Cardiac septum (tissue), 1 donor: ENCODE results near the gene WIZ. TPM values are rescaled to one million over a fixed set of nuclear protein-coding genes. Genes with fewer than 3 reads are reported as not detected.

ENCODE experiments used
- DNase-seq: peaks from one replicate; pipeline ENCODE4 v3.0.0-alpha.2; 2020; ENCODE audit warnings: low spot score
- intact Hi-C: fragments of 100-400 bp; cut with DNase I; formaldehyde crosslinking; loops from one replicate; pipeline ENCODE4 v1.14.0; 2022
- total RNA-seq: library from RNA; stranded (reverse); fragmentation: NEBNext Ultra II Directional; extraction: Animal tissue kit (Norgen Biotek cat#: 25700); gene quantifications from one replicate; pipeline ENCODE4 v1.2.1, GENCODE V29; 2021
- donor health status: DM: no; HTN: no; CAD: no.

Gene WIZ
- total RNA-seq, 1 donor from 2014 or later: 21.6 TPM

DNA sequence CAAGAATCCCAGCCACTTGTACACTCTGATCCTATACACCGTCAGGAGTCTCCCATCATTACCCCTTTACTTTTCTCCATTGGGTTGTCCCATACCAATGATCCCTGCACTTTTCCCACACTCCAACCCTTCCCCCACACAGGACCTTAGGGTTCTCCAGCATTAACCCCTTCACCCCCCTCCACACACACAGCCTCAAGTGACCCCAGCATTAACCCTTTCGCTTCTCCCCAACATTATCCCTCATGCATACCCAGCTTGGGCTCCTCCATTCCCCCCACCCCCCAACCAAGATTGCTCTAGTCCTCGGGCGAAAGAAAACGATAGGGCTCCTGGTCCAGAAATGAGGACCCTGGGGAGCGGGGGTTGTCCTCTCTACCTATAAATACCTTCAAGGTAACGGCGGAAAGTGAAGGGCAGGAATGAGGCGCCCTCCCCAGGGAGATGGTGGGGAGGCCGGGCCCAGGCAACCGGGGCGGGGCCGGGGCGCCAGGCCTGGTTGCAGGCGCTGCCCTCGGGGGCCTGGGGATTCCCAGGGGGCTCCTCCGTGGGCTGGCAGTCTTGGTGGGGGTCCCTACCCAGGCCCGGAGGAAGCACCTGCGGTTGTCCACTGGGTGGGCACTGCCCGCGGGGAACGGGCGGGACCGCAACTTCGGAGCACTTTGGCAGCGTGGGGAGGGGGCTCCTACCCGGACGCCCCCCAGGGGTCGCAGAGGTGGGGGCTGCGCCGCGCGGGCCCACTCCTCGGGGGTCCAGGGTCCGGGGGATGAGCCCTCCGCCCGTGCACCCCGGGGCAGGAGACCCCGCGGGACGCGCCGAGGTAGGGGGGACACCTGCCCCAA is 757 bp downstream of the WIZ start:
- DNase-seq: no peak
- intact Hi-C loops: loop anchor here (2.0 kb wide), 1 partner anchor 16 kb away; no protein-coding TSS in a partner anchor

DNA sequence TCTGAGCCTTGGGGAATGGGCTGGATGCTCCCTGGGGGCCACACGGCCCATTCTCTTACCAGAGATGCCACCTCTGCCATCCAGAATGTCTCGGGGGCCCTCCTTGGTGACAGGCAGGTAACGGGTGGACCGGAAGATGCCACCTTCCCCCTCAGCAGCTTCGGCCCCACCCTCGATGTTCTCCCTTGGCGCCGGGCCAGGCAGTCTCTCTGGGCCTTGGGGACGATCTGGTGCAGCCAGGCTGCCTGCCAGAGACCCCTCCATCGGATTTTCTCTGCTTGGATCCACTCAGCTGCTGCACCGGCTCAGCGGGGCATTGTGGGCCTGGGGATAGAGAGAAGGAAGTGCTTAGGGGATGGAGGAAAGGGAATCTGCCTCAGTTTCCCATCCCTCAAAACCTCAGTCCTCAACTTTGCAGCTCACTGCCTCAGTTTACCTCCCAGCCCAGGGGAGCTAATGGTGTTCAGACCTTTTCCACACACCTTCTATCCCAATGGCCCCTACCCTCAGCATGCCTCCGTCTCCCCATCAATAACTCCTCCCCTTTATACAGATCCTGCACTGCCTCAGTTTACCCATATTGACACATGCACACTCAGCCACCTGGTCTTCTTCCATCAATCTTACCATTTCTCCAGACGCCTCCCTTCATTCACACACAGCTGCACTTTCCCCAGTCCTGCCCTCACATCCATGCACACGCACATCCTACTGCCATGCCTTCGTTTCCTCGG is 1.5 kb downstream of the WIZ start:
- intact Hi-C loops: loop anchor here (2.0 kb wide), 1 partner anchor 15 kb away; no protein-coding TSS in a partner anchor

DNA sequence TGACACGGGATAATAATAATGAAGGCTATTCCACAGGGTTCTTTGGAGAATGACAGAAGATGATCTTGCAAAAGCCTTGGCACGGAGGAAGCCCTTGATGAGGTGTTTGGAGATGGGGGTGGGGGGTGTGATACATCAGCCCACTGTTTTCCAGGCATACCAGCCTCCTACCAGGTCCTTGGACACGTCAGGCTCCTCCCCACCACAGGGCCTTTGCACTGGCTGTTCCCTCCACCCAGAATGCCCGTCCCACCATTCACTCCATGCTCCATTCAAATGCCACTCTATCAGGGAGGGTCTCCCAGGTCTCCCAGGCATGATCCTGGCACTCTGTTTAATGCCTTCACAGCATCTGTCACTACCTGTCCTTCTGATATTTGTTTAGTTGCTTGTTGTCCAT is 2.7 kb downstream of the WIZ start:
- DNase-seq: no peak
- intact Hi-C loops: no loop called here

More for the DNA sequence above, 1.5 kb downstream of the WIZ start:
- no peak for DNase-seq

DNA sequence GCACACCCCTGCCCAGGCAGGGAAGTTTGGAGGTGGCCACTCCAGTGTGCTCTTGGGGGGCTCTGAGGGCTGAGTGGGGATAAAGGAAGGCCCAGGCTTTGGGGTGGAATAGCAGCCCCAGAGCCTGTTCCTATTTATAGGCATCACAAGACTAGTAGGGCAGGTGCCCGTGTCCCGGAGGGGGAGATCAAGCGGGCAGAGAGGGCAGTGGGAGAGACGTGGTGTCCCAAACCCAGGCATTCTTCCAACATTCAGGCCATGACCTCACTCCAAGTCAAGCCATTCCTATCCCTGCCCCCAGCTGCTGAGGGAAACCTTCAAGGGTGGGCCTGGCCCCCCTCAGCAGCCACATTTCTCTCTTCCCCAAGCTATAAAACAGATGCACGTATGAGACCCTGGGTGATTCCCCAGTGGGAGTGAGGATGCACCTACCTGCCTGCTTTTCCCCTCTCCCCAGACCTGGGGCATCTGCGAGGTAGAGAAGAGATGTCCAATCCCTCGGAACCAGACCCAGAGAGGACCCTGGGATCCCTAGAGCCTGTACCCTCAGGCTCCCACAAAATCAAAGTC is 3.9 kb downstream of the WIZ start:
- no peak for DNase-seq
- intact Hi-C loops: no loop called here

DNA sequence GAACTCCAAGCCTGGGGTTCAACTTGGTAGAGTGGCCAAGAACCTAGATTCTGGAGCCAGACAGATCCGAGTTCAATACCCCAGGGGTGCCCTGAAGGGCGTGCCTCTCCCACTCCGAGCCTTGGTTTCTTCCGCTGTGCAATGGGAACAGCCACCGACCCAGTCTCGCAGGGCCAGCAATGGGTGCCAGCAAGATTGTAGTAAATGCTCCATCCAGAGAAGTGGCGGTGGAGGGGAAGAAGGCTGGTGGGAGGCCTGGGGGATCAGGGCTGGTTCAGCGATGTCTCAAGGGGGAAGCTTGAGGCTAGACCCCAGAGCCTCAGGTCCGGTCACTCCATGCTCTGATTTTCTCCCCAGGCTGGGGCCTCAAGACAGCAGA is 4.5 kb downstream of the WIZ start:
- intact Hi-C loops: no loop called here

DNA sequence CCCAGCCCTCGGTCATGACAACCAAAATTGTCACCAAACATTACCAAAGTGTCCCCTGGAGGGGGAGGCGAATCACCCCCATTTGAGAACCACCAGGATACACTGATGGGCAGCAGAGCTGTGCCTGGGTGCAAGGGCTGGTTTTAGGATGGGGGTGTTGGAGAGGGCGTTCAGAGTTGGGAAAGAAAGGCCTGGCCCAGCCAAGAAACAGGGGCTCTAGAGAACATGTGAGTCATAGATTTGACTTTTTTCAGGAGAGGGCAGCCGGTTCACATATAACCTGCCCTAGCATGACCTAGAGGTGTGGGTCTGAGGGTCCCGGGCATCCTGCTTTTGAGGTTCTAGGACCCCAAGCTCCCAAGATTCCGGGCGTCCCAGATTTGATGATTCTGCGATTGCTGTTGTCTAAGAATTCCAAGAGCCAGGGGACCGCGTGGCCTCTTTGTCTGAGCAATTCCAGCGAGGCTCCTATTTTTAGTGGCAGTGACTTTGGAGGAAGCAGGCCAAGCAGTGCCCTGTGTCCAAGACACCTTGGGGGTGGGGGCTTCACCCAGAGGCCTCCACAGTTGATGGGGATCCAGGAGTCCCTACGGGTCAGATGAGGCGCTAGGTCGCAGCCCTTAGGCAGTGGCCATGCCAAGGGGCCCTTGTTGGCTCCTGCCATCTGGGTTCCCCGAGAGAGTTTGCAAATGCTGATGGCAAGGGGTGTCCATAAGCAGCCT is 5.1 kb downstream of the WIZ start:
- intact Hi-C loops: no loop called here
- no peak for DNase-seq

More for the DNA sequence above, 4.5 kb downstream of the WIZ start:
- DNase-seq: no peak

DNA sequence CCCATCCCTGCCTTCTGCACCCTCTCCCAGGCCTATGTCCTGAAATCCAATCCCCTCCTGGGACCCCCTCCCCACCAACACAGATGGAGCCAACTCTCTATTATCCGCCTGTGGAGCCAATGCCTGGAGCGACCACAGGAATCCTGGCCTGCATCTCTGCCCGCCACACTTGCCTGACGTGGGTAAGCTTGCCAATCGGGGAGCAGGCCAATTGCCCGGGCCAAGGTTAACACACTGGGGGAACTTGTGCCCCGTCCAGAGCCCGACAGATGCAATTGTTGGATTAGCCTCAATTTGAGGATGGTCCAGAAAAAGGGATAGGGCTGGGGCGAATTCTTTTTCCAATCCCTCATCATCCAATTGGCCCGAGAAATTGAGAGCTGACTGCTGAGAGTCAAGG is 5.9 kb downstream of the WIZ start:
- intact Hi-C loops: no loop called here
- DNase-seq: no peak

DNA sequence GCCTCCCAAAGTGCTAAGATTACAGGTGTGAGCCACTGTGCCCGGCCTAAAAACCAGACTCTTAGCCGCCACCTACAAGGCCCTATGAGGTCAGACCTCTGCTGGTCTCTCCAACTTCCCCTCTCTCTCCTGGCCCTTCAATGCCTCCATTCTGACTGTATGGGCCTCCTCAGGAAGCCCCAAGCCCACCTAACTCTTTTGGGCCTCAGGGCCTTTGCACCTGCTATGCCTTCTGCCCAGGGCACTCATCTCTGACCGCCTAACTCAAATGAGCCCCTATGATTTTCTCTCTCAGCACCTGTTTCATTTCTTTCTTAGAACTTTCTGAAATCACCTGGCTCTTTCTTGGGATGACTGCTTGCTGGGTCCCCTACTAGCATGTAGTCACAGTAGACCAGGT is 6.4 kb downstream of the WIZ start:
- intact Hi-C loops: no loop called here
- no peak for DNase-seq

DNA sequence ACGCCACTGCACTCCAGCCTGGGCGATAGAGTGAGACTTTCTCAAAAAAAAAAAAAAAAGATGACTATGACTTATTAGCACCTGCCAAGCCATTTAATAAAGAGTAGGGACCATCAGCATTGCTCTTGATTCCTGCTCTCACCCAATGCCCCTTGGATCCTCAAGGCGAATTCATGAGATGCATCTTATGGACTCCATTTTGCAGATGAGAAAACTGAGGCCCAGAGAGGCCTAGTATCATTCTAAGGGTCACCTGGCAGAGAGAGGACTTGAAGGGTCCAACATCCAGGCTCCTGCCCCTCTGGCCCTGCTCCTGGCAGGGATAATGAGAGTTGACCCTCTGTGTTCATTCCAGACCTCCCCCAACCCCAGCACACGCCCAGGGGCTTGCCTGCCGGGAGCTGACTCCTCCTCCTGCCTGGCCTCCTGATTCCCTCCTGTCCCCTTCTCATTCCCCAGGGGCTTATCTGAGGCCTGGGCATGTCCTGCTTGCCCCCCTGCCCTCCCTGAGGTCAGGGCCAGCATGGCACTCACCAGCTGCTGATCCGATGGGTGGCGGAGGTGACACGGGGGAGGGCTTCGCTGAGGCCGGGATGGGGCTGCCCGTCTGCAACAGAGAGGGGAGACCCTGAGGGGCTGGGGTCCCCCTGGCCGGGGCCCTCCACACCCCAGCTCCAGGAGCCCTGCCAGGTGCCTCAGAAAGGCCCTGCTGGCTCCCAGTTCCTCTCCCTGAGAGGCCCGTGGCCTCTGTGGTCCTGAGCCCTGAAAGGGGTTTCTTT is 7.4 kb downstream of the WIZ start:
- intact Hi-C loops: no loop called here
- DNase-seq: no peak

DNA sequence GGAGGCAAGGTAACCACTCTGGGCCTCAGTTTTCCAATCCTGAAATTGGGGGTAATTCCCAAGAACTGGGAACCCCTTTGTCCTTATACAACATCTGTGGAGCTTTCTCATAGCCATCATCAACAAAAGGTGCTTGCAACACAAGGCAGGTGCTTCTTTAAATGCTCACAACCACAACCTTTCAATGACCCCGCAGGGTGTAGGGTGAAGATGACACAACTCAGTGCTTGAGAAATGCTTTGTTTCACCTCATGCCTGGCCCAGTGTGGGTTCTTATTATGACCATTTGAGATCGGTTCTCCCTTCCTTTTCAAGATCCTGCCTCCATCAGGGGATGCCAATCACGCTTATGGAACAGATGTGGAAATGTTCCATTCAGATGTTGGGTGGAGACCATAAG is 8.4 kb downstream of the WIZ start:
- intact Hi-C loops: no loop called here
- no peak for DNase-seq

DNA sequence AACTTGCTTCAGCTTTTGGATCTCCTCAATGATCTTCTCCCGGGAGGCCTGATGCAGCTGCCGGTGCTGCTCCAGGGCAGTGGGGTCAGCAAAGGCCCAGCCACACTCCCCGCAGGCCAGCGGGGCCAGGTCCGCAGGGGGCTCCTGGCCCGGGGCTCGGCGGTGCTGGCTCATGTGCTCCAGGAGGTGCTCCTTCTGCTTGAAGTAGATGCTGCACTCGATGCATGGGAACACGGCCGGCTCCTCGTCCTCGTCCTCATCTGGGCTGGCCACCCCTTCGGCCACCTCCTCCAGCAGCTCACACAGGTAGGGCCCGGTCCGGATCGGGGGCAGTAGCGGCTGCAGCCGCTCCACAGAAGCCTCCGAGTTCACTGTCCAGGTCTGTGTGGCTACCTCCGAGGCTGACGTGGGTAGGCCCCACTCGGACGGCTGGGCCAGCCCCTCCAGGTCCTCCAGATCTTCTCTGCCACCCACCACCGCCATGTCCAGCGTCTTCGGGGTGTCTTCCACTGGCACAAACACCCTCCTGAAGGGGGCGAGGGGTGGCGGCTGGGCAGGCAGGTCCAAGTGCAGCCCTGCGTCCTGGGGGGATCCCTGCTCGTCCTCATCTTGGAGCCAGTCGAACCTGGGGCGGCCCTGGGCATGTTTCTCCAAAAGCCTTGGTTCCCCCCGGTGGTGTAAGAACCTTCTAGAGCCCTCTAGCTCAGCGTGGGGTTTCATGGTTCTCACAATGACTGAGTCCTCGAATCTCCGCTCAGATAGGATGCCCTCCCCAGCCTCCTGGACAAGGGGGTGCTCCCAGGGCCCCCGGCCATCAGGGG is 9.7 kb downstream of the WIZ start:
- intact Hi-C loops: no loop called here
- no peak for DNase-seq

DNA sequence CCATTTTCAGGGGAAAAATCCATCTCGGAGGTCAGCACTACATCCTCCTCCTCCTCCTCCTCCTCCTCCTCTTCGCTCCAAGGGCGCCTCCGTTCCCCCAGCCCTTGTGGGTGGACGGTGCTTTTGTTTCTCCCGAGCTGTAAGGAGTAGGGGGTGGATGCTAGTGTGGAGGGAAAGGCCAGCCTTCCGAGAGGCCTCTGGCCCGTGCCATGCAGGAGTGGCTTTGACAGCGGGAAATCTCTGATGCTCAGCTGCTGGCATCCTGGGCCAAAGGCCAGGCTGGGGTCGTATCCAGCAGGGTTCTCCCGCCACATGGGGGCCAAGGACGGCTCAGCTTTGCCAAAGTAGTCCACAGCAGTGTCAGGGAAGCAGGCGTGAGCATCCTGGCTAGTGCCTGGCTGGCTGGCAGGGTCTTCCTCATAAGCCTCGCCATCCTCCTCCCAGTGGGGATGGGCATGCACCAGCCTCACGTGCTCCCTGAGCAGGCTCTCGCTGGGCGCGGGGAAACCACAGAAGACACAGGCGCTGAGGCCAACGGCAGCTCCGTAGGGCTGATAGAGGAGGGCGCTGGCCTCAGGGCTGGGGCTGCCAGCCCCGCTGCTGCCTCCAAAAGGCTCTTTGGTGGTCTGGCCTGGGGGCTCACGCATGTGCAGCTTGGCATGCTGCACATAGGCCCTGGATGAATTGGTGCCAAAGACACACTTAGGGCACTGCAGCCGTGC is 10.5 kb downstream of the WIZ start:
- intact Hi-C loops: no loop called here
- no peak for DNase-seq

DNA sequence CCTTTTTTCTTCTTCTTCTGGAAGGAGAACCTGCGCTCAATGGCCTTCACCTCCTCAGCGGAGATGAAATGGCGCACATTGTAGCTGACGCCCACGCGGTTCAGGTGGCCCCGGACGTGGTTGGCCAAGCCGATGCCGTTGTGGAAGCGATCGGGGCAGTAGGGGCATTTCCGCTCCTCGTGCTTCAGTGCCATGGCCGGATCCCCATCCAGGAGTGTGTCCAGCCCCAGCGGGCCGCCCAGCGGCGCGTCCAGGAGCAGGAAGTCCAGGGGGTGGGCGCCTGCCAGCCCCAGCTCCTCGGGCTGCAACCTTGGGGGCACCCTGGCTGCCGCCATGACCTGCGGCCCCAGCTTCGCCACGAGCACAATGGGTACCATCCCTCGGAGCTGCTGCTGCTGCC is 11.2 kb downstream of the WIZ start:
- DNase-seq: no peak
- intact Hi-C loops: no loop called here

DNA sequence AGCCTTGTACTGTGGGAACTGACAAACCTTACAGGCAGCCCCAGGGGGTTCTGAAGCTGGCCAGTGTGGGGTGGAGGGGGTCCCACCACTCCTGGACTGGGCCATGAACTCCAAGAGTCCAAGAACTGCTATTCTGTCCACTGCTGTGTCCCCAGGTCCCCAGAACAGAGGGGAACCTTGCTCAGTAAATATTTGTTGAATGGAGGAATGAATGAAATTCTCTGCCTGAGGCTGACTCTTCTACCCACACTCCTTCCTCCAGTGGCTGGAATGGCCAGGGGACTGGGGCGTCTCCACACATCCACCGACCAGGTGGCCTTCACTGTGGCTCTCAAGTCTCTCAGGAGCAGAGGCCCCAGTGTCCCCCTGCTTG is 11.6 kb downstream of the WIZ start:
- intact Hi-C loops: no loop called here
- no peak for DNase-seq

DNA sequence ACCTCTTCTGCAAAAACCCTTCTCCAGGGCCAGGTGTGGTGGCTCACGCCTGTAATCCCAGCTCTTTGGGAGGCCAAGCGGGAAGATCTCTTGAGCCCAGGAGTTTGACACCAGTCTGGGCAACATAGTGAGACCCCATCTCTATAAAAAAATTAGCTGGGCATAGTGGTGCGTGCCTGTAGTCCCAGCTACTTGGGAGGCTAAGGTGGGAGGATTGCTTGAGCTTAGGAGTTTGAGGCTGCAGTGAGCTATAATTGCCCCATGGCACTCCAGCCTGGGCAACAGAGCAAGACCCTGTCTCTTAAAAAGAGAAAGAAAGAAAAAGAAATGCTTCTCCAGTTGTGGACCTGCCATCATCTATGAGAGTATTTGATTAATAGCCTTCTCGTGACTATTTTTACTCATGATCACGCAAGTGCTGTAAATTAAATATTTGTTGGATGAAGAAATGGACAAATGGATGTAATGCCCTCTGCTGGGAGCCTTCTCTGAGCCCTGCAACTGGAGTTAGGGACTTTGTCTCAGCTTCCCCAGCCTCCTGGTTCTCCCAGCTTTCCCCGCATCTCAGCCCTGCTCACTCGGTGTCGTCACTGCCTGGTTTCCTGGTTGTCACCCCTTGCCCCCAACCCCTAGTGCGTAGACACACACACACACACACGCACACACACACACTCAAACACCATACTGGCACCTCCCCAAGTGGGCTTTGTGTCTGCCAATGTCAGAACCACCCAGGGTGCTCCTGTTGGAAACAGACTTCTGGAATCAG is 12.2 kb downstream of the WIZ start:
- intact Hi-C loops: no loop called here

DNA sequence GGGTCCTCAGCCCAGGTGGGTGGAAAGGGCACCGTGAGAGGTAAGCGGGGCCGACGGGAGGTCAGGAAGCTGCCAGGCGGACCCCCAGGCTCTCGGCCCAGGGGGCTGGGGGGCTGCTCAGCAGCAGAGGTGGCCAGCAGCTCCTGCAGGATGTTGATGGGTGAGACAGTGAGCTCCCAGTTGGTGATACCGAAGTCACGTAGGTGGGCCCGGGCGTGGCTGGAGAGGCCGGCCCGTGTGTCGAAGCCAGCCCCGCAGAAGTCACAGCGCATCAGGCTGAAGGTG is 13.0 kb downstream of the WIZ start:
- no peak for DNase-seq
- intact Hi-C loops: no loop called here

More for the DNA sequence above, 12.2 kb downstream of the WIZ start:
- DNase-seq: no peak

DNA sequence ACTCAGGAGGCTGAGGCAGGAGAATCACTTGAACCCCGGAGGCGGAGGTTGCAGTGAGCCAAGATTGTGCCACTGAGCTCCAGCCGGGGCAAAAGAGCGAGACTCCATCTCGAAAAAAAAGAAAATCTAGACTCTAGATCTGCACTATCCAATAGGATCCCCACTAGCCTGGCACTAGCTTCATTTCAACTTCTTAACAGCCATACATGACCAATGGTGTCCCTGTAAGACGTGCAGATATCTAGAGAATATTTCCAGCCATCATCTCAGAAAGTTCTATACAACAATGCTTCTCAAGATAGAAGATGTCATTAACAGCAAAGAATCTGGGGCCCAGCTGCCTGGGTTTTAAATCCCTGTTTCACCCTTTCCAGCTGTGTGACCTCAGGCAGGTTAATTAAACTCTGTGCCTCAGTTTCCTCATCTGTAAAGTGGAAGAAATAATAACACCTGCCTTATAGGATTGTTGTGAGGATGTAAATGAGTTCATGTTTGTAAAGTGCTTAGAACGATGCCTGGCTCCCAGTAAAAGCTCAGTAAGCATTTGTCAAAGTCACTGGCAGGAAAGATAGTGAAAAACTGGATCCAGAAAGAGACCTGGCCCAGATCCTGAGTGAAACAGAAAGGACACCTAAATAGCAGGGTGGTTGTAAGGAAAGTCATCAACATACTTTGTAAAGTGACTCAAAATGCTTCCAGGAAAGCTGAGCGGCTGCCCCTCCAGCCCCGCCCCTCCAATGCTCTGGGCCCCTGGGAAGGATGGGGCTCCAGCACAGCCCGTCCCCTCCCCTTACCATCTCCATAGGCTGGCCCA is 13.5 kb downstream of the WIZ start:
- no peak for DNase-seq
- intact Hi-C loops: no loop called here
